Mesendoderm (in vitro differentiated cells): ENCODE results near the gene SYT8.
"Not testable (repeated sequence)": the region's sequence is repeated elsewhere in the genome, so short reads cannot be mapped to it uniquely, and the experiment has no call there.

Source experiments
- DNase-seq: peaks from one replicate; pipeline ENCODE4 v3.0.0; 2013
- H2AK5ac ChIP-seq: 2 replicates; pipeline ENCODE4 v1.6.1; 2013; ENCODE audit warnings: low read length, inconsistent platforms
- H2BK120ac ChIP-seq: 2 replicates; pipeline ENCODE4 v1.6.1; 2013; ENCODE audit warnings: low read depth, mild to moderate bottlenecking, low read length, moderate library complexity, mixed read lengths
- H2BK15ac ChIP-seq: replicated peaks from 2 replicates; pipeline ENCODE4 v1.6.1; 2013; ENCODE audit warnings: low read depth, mild to moderate bottlenecking, moderate library complexity
- H2BK5ac ChIP-seq: 2 replicates; pipeline ENCODE4 v1.6.1; 2013; ENCODE audit warnings: low read length, inconsistent platforms
- H3K18ac ChIP-seq: 2 replicates; pipeline ENCODE4 v1.6.1; 2013; ENCODE audit warnings: mild to moderate bottlenecking, low read length, mixed read lengths
- H3K23ac ChIP-seq: one replicate; pipeline ENCODE4 v1.6.1; 2013; ENCODE audit warnings: low read length
- H3K27ac ChIP-seq: 2 replicates; pipeline ENCODE4 v1.5.1; 2013; ENCODE audit warnings: low read depth, mild to moderate bottlenecking, inconsistent platforms, low read length, moderate library complexity
- H3K27me3 ChIP-seq: 2 replicates; pipeline ENCODE4 v1.6.1; 2013; ENCODE audit warnings: low read length, control low read depth, mild to moderate bottlenecking, inconsistent platforms; ENCODE audit not compliant: insufficient read depth, poor library complexity
- H3K36me3 ChIP-seq: 2 replicates; pipeline ENCODE4 v1.6.1; 2013; ENCODE audit warnings: low read length, inconsistent platforms; ENCODE audit not compliant: control insufficient read depth, insufficient read depth
- H3K4ac ChIP-seq: one replicate; pipeline ENCODE4 v1.6.1; 2013; ENCODE audit warnings: low read depth, mild to moderate bottlenecking, low read length, moderate library complexity
- H3K4me1 ChIP-seq: 2 replicates; pipeline ENCODE4 v1.6.1; 2013; ENCODE audit warnings: low read depth, low read length, inconsistent platforms; ENCODE audit not compliant: control insufficient read depth
- H3K4me2 ChIP-seq: 2 replicates; pipeline ENCODE4 v1.6.1; 2013; ENCODE audit warnings: low read length
- H3K4me3 ChIP-seq: 2 replicates; pipeline ENCODE4 v1.5.1; 2013; ENCODE audit warnings: mild to moderate bottlenecking, low read length
- H3K56ac ChIP-seq: one replicate; pipeline ENCODE4 v1.6.1; 2013; ENCODE audit warnings: low read length
- H3K79me1 ChIP-seq: 2 replicates; pipeline ENCODE4 v1.6.1; 2013; ENCODE audit warnings: low read length, inconsistent platforms
- H3K79me2 ChIP-seq: 2 replicates; pipeline ENCODE4 v1.6.1; 2013; ENCODE audit warnings: mild to moderate bottlenecking, low read length; ENCODE audit not compliant: control insufficient read depth, insufficient read depth
- H3K9ac ChIP-seq: 2 replicates; pipeline ENCODE4 v1.6.1; 2013; ENCODE audit warnings: low read length, inconsistent platforms
- H4K5ac ChIP-seq: one replicate; pipeline ENCODE4 v1.6.1; 2013; ENCODE audit warnings: low read length
- H4K8ac ChIP-seq: one replicate; pipeline ENCODE4 v1.6.1; 2013; ENCODE audit warnings: low read depth, mild to moderate bottlenecking, control low read depth, low read length, moderate library complexity
- WGBS: extraction: QIAGEN DNeasy Blood & Tissue Kit; methylation state at CpG from one replicate; pipeline ENCODE4 v1.1.7; 2013; ENCODE audit warnings: low lambda C conversion rate, missing lambda C conversion rate; ENCODE audit not compliant: insufficient coverage; ENCODE audit errors: extremely low coverage; 5-methylcytosine and 5-hydroxymethylcytosine counted together

SYT8 gene

GRCh38 chr11:1805525-1805924 is 29.3 kb upstream of the SYT8 start:
- Histone ChIP-seq H2BK120ac (no peak overlapping the region), H3K27me3 (no peaks in the 10 kb centered on the region), H3K56ac (no peak overlapping the region), H3K4me3 (no peak overlapping the region), H3K36me3 (no peaks in the 10 kb centered on the region), H3K27ac (no peak overlapping the region), H2AK5ac (no peak overlapping the region), H3K18ac (no peak overlapping the region), H4K8ac (no peak overlapping the region), H3K79me2 (no peaks in the 10 kb centered on the region), H3K23ac (no peak overlapping the region), H2BK15ac (no peak overlapping the region), H3K4ac (no peak overlapping the region), H3K79me1 (no peaks in the 10 kb centered on the region), H3K9ac (no peak overlapping the region), H2BK5ac (no peak overlapping the region), H3K4me1 (no peaks in the 10 kb centered on the region), H4K5ac (no peak overlapping the region), H3K4me2 (no peak overlapping the region)
- no peak for DNase-seq
- no CpG with 5 or more reads among the region's 15 CpGs for WGBS

GRCh38 chr11:1807264-1807995 is 27.4 kb upstream of the SYT8 start:
- Histone ChIP-seq H3K27ac (no peak overlapping the region), H3K79me1 (no peaks in the 10 kb centered on the region), H3K56ac (no peak overlapping the region), H3K4ac (no peak overlapping the region), H4K5ac (no peak overlapping the region), H3K18ac (no peak overlapping the region), H2BK120ac (no peak overlapping the region), H3K9ac (no peak overlapping the region), H3K4me1 (no peaks in the 10 kb centered on the region), H3K4me2 (no peak overlapping the region), H3K36me3 (no peaks in the 10 kb centered on the region), H2BK15ac (no peak overlapping the region), H3K79me2 (no peaks in the 10 kb centered on the region), H4K8ac (no peak overlapping the region), H2BK5ac (no peak overlapping the region), H3K27me3 (no peaks in the 10 kb centered on the region), H3K23ac (no peak overlapping the region), H2AK5ac (no peak overlapping the region), H3K4me3 (no peak overlapping the region)
- no peak for DNase-seq
- WGBS, result no CpG with 5 or more reads among the region's 14 CpGs

- WGBS, result no CpG with 5 or more reads among the region's 10 CpGs
- H4K5ac ChIP-seq, result no peak overlapping the region
Observed at GRCh38 chr11:1810761-1811160, 24.0 kb upstream of the SYT8 start.

GRCh38 chr11:1812274-1812673 is 22.5 kb upstream of the SYT8 start:
- H3K4ac ChIP-seq, result no peak overlapping the region
- H3K9ac ChIP-seq, result no peak overlapping the region
- no peak overlapping the region for H2AK5ac ChIP-seq
- no peaks in the 10 kb centered on the region for H3K36me3 ChIP-seq
- no peak overlapping the region for H2BK120ac ChIP-seq
- H3K27me3 ChIP-seq, result no peaks in the 10 kb centered on the region
- H3K27ac ChIP-seq, result no peak overlapping the region
- no peak overlapping the region for H3K56ac ChIP-seq
- H3K79me1 ChIP-seq, result no peaks in the 10 kb centered on the region
- no CpG with 5 or more reads among the region's 5 CpGs for WGBS
- H2BK15ac ChIP-seq, result no peak overlapping the region
- no peak overlapping the region for H4K8ac ChIP-seq
- no peak overlapping the region for H4K5ac ChIP-seq
- H2BK5ac ChIP-seq, result no peak overlapping the region
- no peak overlapping the region for H3K4me3 ChIP-seq
- H3K4me2 ChIP-seq, result no peak overlapping the region
- no peak for DNase-seq
- H3K18ac ChIP-seq, result no peak overlapping the region
- no peaks in the 10 kb centered on the region for H3K79me2 ChIP-seq
- H3K4me1 ChIP-seq, result no peaks in the 10 kb centered on the region
- no peak overlapping the region for H3K23ac ChIP-seq

More at GRCh38 chr11:1810761-1811160, 24.0 kb upstream of the SYT8 start:
- no peak overlapping the region for H3K27ac ChIP-seq
- H2BK15ac ChIP-seq, result no peak overlapping the region
- H3K56ac ChIP-seq, result no peak overlapping the region
- no peak overlapping the region for H3K4me3 ChIP-seq
- no peak overlapping the region for H2BK120ac ChIP-seq
- no peak overlapping the region for H2BK5ac ChIP-seq
- no peaks in the 10 kb centered on the region for H3K36me3 ChIP-seq
- H3K4me1 ChIP-seq, result no peaks in the 10 kb centered on the region
- no peak for DNase-seq
- H3K9ac ChIP-seq, result no peak overlapping the region
- H3K18ac ChIP-seq, result no peak overlapping the region
- no peak overlapping the region for H3K4ac ChIP-seq
- no peak overlapping the region for H3K4me2 ChIP-seq
- no peak overlapping the region for H3K23ac ChIP-seq
- H4K8ac ChIP-seq, result no peak overlapping the region
- no peak overlapping the region for H2AK5ac ChIP-seq
- H3K27me3 ChIP-seq, result no peaks in the 10 kb centered on the region
- no peaks in the 10 kb centered on the region for H3K79me1 ChIP-seq
- no peaks in the 10 kb centered on the region for H3K79me2 ChIP-seq

DNA sequence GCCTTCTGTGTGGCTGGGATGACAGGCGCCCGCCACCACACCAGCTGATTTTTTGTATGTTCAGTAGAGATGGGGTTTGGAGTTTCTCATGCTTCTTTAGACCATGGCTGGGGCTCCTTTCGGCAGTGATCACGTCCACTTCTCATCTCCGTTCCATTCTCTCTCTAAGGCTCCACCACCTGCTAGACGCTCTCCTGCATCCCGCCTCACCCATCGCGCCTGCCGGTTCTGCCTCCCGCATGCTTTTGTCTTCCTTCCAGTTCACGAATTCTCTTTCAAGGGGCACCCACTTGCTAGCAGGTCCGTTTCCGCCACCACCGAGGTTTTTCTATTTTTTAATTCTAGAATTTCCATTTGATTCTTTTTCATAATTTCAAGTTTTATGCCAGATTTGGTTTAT is 22.0 kb upstream of the SYT8 start:
- no peaks in the 10 kb centered on the region for H3K79me2 ChIP-seq
- no peaks in the 10 kb centered on the region for H3K79me1 ChIP-seq
- H2BK120ac ChIP-seq, result no peak overlapping the region
- H2AK5ac ChIP-seq, result no peak overlapping the region
- no peak overlapping the region for H2BK15ac ChIP-seq
- H3K4ac ChIP-seq, result no peak overlapping the region
- no peak overlapping the region for H3K23ac ChIP-seq
- H4K5ac ChIP-seq, result no peak overlapping the region
- no peak overlapping the region for H3K4me2 ChIP-seq
- no peak overlapping the region for H3K56ac ChIP-seq
- H3K18ac ChIP-seq, result no peak overlapping the region
- H3K4me3 ChIP-seq, result no peak overlapping the region
- no peaks in the 10 kb centered on the region for H3K27me3 ChIP-seq
- no peak for DNase-seq
- no peaks in the 10 kb centered on the region for H3K4me1 ChIP-seq
- H3K27ac ChIP-seq, result no peak overlapping the region
- H2BK5ac ChIP-seq, result no peak overlapping the region
- no peak overlapping the region for H4K8ac ChIP-seq
- H3K9ac ChIP-seq, result no peak overlapping the region
- H3K36me3 ChIP-seq, result no peaks in the 10 kb centered on the region
- no CpG with 5 or more reads among the region's 15 CpGs for WGBS

- H2BK120ac ChIP-seq, H3K4ac ChIP-seq, H2BK5ac ChIP-seq, H3K18ac ChIP-seq, H2BK15ac ChIP-seq, DNase-seq, H2AK5ac ChIP-seq, H3K23ac ChIP-seq, H3K79me1 ChIP-seq, H3K27me3 ChIP-seq, H3K56ac ChIP-seq, H3K4me1 ChIP-seq, H3K79me2 ChIP-seq, H3K4me2 ChIP-seq, H3K4me3 ChIP-seq, H4K5ac ChIP-seq, H3K27ac ChIP-seq, H3K36me3 ChIP-seq, H3K9ac ChIP-seq, H4K8ac ChIP-seq: not testable (repeated sequence)
- WGBS, result no CpG with 5 or more reads among the region's 9 CpGs
Observed at GRCh38 chr11:1813356-1813755, 21.4 kb upstream of the SYT8 start.
